ENCODE data around the gene AAMDC.

GRCh38 chr11:77799338-77799737 is 21.6 kb upstream of the AAMDC start:
- TF ChIP-seq CTCF (IDR thresholded peaks at IDR 0.05; ENCODE audit: low read depth, low read length, poor library complexity, severe bottlenecking): no peak
- no peak for TF ChIP-seq EZH2phosphoT487 (IDR thresholded peaks at IDR 0.05; ENCODE audit: borderline replicate concordance, low read length)

Data from DOHH2 (cell line).